ENCODE data around the gene HAGHL. TPM values are rescaled to one million over a fixed set of nuclear protein-coding genes. Genes with fewer than 3 reads are reported as not detected.
"Not testable (repeated sequence)": the region's sequence is repeated elsewhere in the genome, so short reads cannot be mapped to it uniquely, and the experiment has no call there.

Gene HAGHL
- total RNA-seq, 1 donor from 2014 or later, result 8.9 TPM

GRCh38 chr16:770411-770810 lies 43.5 kb downstream of the HAGHL start:
- Histone ChIP-seq H3K27me3 (no peaks in the 10 kb centered on the region), H3K27ac (no peak overlapping the region), H3K36me3 (no peaks in the 10 kb centered on the region), H3K4me1 (no peaks in the 10 kb centered on the region), H3K4me3 (no peak overlapping the region), H3K9me3 (no peaks in the 10 kb centered on the region)
- intact Hi-C loops (cut with DNase I), result no loop called here
- no peak for ATAC-seq
- DNase-seq, result no peak
- no peak for TF ChIP-seq CTCF (IDR thresholded peaks at IDR 0.05)

- H3K4me1 ChIP-seq, result no peaks in the 10 kb centered on the region
- intact Hi-C loops (cut with DNase I), result no loop called here
- no peak overlapping the region for H3K4me3 ChIP-seq
- no peaks in the 10 kb centered on the region for H3K27me3 ChIP-seq
- H3K27ac ChIP-seq, result no peak overlapping the region
- no peaks in the 10 kb centered on the region for H3K9me3 ChIP-seq
- DNase-seq, result no peak
- ATAC-seq, result no peak
- no peak for TF ChIP-seq CTCF (IDR thresholded peaks at IDR 0.05)
- H3K36me3 ChIP-seq, result no peaks in the 10 kb centered on the region
Observed at GRCh38 chr16:772959-773358, 46.1 kb downstream of the HAGHL start.

- Histone ChIP-seq H3K27ac (no peak overlapping the region), H3K36me3 (no peaks in the 10 kb centered on the region), H3K27me3 (peaks cover 4% of the 10 kb centered on the region), H3K4me1 (no peaks in the 10 kb centered on the region), H3K9me3 (no peaks in the 10 kb centered on the region), H3K4me3 (no peak overlapping the region)
- intact Hi-C loops (cut with DNase I), result no loop called here
- DNase-seq (no peak), ATAC-seq (no peak)
- no peak for TF ChIP-seq CTCF (IDR thresholded peaks at IDR 0.05)
Observed at GRCh38 chr16:774086-775001, 47.4 kb downstream of the HAGHL start.

- Histone ChIP-seq H3K4me1 (no peaks in the 10 kb centered on the region), H3K27ac (no peak overlapping the region), H3K27me3 (peaks cover 8% of the 10 kb centered on the region), H3K36me3 (no peaks in the 10 kb centered on the region), H3K4me3 (no peak overlapping the region), H3K9me3 (no peaks in the 10 kb centered on the region)
- ATAC-seq, result no peak
- no peak for DNase-seq
- intact Hi-C loops (cut with DNase I), result no loop called here
- no peak for TF ChIP-seq CTCF (IDR thresholded peaks at IDR 0.05)
Observed at GRCh38 chr16:775236-775796, 48.4 kb downstream of the HAGHL start.

- H3K4me1 ChIP-seq; H3K9me3 ChIP-seq; intact Hi-C loops (cut with DNase I); ATAC-seq; H3K4me3 ChIP-seq; H3K27ac ChIP-seq; H3K27me3 ChIP-seq; H3K36me3 ChIP-seq; DNase-seq: not testable (repeated sequence)
Observed at GRCh38 chr16:776298-776697, 49.4 kb downstream of the HAGHL start.

- no peaks in the 10 kb centered on the region for H3K9me3 ChIP-seq
- no peak overlapping the region for H3K4me3 ChIP-seq
- no peak overlapping the region for H3K27ac ChIP-seq
- no peak for TF ChIP-seq CTCF (IDR thresholded peaks at IDR 0.05)
- H3K27me3 ChIP-seq, result peaks cover 8% of the 10 kb centered on the region
- no peaks in the 10 kb centered on the region for H3K4me1 ChIP-seq
- DNase-seq (no peak), ATAC-seq (no peak)
- no peaks in the 10 kb centered on the region for H3K36me3 ChIP-seq
- intact Hi-C loops (cut with DNase I), result no loop called here
Observed at GRCh38 chr16:776824-777223, 49.9 kb downstream of the HAGHL start.

Data from upper lobe of right lung (tissue), 1 donor.